Uterus (tissue), 2 donors: ENCODE measurements around the gene LILRB2.

Source experiments
- CTCF ChIP-seq, 4 experiments: fragments of 200-600 bp in 2 of 4; fragments of 450-650 bp in 2 of 4; sonication (generic) in 2 of 4; IDR thresholded peaks; one replicate each; pipeline ENCODE4 v1.5.1; 2016 to 2019; ENCODE audit warnings: antibody characterized with exemption in 4 of 4, mild to moderate bottlenecking in 2 of 4, moderate library complexity in 1 of 4
- POLR2A ChIP-seq, 2 donors: fragments of 450-650 bp; IDR thresholded peaks; one replicate each; pipeline ENCODE4 v1.6.1; 2016; ENCODE audit warnings: antibody characterized with exemption in 2 of 2, mild to moderate bottlenecking in 1 of 2, moderate library complexity in 1 of 2

- TF ChIP-seq CTCF (IDR thresholded peaks at IDR 0.05) (no peak), POLR2A (IDR thresholded peaks at IDR 0.05) (no peak)
Measured at GRCh38 chr19:54297759-54298305, 16.9 kb upstream of the LILRB2 start.
